Inflammatory macrophage treated with lipopolysaccharide for 4 hours (primary cell): ENCODE data around the gene TRPC4AP.

ENCODE experiments used
- DNase-seq: peaks from one replicate; pipeline ENCODE4 v3.0.0-alpha.2; 2020

The TRPC4AP gene

DNA sequence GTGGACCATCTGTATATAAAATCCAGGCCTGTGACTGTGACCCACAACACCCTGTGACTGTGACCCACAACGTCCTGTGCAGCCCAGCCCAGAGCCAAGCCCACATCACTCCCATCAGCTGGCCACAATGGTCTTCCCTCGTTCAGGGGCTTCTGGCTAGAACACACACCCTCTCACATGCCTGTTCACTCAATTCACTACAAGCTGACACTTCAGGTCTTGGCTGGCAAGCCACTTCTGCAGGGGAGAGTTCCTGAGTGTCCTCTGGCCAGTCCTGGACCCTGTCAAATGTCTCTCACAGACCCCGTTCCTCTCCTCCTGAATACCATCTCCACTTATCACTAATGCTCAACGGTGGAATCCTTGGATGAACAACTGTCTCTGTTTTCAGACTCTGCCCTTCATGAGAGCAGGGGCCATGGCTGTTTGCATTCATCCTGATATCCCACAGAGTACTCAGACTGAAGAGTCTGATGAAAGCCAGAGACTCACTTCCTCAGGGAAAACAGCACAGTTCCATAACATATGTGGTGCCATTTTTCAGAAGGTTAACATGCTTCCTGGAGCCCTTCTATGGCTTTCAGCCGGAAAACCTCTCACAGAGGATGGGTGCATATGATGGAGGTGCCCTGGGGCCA lies 80.9 kb downstream of the TRPC4AP start:
- no peak for DNase-seq

GRCh38 chr20:35010405-35011192 lies 82.0 kb downstream of the TRPC4AP start:
- no peak for DNase-seq

DNA sequence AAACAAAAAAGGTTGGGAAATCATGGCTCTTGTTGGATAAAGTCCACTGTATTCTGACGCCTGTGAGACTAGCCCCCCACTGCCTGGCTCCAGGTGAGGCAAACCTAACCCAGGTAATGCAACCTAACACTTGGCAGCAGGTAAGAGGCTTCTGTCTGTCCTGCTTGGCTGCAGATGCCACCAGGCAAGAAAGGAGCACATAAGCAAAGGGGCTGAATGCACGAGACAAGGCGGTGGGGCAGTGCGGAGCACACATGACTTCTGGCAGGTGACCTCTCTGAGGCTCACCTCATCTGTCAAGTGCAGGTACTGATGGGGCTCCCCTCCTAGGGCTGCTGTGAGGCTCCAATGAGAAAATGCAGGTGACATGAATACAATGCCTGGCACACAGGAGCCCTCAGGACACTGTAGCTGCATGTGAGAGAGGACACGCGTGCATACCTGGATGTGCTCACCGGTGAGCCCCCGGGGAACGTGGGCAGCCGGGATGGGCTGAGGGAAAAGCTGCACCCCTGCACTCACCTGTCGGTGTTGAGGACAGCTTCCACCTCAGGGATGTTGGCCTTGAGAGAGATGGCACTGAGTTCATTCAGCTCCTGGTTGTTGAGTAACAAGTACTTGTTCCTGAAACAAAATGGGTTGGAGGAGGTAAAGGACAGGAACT lies 82.8 kb downstream of the TRPC4AP start:
- no peak for DNase-seq

DNA sequence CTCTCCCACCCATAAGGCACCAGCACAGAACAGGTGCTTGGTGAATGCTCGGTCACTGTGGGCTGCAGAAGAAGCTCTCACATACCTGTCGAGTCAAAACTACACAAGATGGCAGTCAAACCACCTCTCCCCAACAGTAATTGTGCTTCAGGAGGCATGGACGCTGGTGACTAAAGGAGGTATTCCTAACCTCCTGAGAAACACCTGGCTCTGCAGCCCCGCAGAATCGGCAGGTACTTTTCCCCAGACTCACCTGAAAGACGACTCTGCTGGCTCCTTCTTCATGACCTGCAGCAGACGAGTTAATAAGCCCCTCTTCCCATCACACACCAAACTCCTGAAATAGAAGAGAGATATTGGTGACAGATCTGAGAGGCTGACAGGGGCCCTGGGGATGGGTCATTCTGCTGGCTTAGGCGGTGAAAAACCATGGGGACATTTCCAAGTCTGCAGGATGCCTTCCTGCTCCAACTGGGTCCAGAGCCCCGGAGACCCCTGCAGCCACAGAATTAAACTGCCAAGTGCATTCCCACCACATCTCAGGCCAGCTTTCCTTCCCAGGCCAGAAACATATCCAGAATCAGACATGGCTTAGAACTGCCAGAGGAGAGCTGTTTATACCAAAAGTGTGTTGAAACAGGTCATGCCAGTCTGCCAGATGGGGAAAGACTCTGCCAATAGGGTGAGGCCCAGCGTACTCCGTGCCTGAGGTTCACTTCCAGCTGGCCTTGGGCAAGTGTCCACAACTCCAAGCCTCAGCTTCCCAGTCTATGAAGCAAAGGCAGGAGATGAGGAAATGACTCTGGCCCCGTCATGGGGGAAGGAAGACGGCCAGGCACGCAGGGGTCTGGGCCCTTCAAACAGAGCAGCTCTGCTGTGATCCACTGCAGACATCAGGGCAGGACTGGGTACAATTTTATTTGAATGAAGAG lies 83.9 kb downstream of the TRPC4AP start:
- DNase-seq = no peak

DNA sequence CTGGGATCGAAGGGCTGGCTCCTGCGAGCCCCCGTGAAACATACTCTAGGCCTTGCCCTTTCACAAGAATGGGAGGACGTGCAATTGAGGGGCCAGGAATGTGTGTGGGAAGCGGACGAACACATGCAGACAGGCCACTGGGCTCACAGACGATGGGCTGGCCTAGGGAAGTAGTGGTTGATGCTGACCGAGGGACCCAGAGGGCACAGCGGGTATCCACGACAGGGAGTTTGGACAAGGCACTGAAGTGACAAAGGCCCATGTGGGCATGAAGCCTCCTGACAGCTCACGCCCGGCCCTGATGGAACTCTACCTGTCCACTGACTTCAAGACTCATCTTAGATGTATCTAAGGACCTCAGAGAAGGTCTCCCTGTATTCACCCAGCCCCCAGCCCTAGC lies 84.7 kb downstream of the TRPC4AP start:
- no peak for DNase-seq

DNA sequence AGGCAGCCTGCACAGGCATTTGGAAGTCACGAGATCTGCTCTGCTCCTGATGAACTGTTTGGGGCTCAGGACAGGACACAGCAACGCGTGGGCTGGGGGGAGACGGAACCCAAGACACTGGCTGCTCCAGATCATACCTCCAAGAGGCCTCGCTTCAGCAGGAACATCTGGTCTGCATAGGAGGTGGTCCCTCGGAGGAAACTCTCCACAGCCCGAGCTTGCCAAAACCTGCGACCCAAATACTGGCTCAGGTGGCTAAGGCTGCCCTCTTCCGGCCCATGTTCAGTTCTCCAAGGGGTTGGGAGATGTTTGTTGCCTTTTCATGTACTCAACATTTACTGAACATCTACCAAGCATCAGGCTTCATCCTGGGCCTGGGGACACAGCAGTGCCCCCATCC lies 85.2 kb downstream of the TRPC4AP start:
- no peak for DNase-seq

GRCh38 chr20:35006531-35006971 lies 86.1 kb downstream of the TRPC4AP start:
- no peak for DNase-seq

DNA sequence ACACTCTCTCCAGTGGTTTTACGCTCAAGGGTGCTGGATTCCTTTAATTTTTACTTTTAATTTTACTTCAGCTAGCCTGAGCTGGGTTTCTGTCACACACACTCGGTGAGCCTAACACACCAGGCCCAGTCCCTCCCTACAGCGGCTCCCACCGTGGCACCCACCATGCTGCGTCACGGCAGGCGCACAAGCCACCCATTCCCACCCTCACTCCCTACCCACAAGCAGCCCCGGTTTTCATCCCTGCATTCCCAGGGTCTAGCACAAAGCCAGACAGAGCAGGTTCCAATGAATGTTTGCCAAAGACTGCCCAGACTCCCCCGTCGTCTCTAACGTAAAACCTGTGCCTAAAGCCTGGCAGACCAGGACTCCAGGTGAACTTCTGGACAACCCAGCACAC lies 86.6 kb downstream of the TRPC4AP start:
- no peak for DNase-seq

- DNase-seq = no peak
These were observed 87.1 kb downstream of the TRPC4AP start for GRCh38 chr20:35005463-35005961.

GRCh38 chr20:35004749-35005462 lies 87.7 kb downstream of the TRPC4AP start:
- DNase-seq = no peak

- DNase-seq = no peak
These were observed 88.4 kb downstream of the TRPC4AP start for GRCh38 chr20:35004051-35004725.

- DNase-seq = no peak
These were observed 89.2 kb downstream of the TRPC4AP start for GRCh38 chr20:35003211-35004031.

- DNase-seq = no peak
These were observed 90.0 kb downstream of the TRPC4AP start for GRCh38 chr20:35002426-35003210.

DNA sequence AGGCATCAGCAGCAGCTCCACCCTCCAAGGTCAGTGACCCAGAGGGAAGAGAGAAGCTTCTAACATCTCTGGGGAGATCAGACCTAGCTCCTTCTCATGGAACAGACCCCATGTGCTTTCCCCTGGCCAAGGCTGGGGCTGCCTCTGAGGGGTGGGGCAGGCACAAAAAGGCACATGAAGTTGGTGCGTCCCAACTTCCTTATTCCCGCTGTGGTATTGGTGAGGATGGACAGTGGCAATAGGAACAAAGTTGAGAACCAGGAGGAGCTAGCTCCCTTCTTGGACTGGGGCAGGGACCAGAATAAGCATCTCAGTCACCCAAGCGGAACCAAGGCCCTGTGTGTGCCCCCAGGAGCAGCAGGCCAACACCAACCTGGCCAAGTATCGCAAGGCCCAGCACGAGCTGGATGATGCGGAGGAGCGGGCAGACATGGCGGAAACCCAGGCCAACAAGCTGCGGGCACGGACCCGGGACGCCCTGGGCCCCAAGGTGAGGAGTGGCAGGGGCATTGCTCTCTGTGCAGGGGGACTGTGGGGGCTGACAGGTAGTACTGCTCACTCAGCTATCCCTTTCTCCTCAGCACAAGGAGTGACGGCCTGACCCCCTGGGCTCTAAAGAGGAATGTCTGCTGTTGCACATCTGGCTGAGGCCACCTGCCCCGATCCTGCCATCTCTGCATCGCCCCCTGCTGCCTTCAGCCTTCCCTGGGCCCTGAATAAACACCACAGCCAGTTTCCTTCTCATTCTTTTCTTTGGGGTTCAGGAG lies 90.8 kb downstream of the TRPC4AP start:
- DNase-seq = no peak

- no peak for DNase-seq
These were observed 91.5 kb downstream of the TRPC4AP start for GRCh38 chr20:35000922-35001595.

- DNase-seq = no peak
These were observed 92.2 kb downstream of the TRPC4AP start for GRCh38 chr20:35000311-35000921.

DNA sequence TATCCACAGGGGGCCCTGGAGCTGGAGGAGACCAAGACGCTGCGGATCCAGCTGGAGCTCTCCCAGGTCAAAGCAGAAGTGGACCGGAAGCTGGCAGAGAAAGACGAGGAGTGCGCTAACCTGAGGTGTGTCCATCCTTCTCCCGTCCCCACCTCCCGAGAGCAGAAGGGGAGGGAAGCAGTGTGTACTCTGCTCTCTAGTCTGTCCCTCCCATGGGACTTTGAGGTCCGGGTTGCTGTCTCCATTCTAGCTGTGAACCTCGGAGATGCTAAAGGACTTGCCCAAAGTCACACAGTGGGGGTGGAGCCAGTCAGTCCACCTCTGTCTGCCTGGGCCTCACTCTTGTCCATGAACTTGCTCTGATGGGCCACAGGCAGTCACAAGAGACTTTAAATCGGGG lies 92.8 kb downstream of the TRPC4AP start:
- DNase-seq = no peak

- no peak for DNase-seq
These were observed 93.6 kb downstream of the TRPC4AP start for GRCh38 chr20:34999021-34999451.
